Adrenal gland (tissue), 12 donors: ENCODE data around the gene IRF8. TPM values are rescaled to one million over a fixed set of nuclear protein-coding genes. Genes with fewer than 3 reads are reported as not detected.

Experiments
- DNase-seq, 7 donors: peaks; one replicate each; pipeline ENCODE4 v3.0.0-alpha.2; 2019 to 2020
- H3K27ac ChIP-seq, 5 donors: fragments of 200-600 bp; sonication (generic) in 4 of 5; 1 replicate in 3 of 5; 2 replicates in 2 of 5; pipeline versions ENCODE4 v1.5.1 to v1.8.0; 2016 to 2020; ENCODE audit warnings: mild to moderate bottlenecking in 1 of 5
- H3K27me3 ChIP-seq: fragments of 200-600 bp; 2 replicates; pipeline ENCODE4 v1.8.0; 2021
- H3K36me3 ChIP-seq, 2 donors: fragments of 200-600 bp; replicated peaks in 1 of 2; 1 replicate in 1 of 2; 2 replicates in 1 of 2; pipeline versions ENCODE4 v1.5.1 to v1.8.0; 2018 to 2022
- H3K4me1 ChIP-seq, 2 donors: fragments of 200-600 bp; replicated peaks in 1 of 2; 1 replicate in 1 of 2; 2 replicates in 1 of 2; pipeline versions ENCODE4 v1.5.1 to v1.8.0; 2018 to 2021
- H3K4me3 ChIP-seq, 4 donors: fragments of 200-600 bp; sonication (generic) in 3 of 4; one replicate each; pipeline ENCODE4 v1.5.1; 2016 to 2018
- H3K9me3 ChIP-seq, 3 donors: fragments of 200-600 bp; sonication (generic) in 1 of 3; replicated peaks in 1 of 3; 1 replicate in 2 of 3; 2 replicates in 1 of 3; pipeline versions ENCODE4 v1.5.1 to v1.8.0; 2016 to 2021
- CTCF ChIP-seq, 6 experiments: fragments of 450-650 bp in 4 of 6; fragments of 200-600 bp in 2 of 6; sonication (generic) in 1 of 6; IDR thresholded peaks; 1 replicate in 5 of 6; 2 replicates in 1 of 6; pipeline versions ENCODE4 v1.5.1 to v1.8.0; 2016 to 2021; ENCODE audit warnings: antibody characterized with exemption in 6 of 6, mild to moderate bottlenecking in 2 of 6, moderate library complexity in 1 of 6
- POLR2A ChIP-seq, 2 donors: fragments of 450-650 bp; IDR thresholded peaks; one replicate each; pipeline ENCODE4 v1.6.1; 2017; ENCODE audit warnings: antibody characterized with exemption in 2 of 2, mild to moderate bottlenecking in 2 of 2, moderate library complexity in 1 of 2
- WGBS, 4 donors: extraction: QIAGEN DNeasy Blood & Tissue Kit in 2 of 4; methylation state at CpG; one replicate each; pipeline versions ENCODE4 v1.1.5 to v1.1.7; 2013 to 2017; 5-methylcytosine and 5-hydroxymethylcytosine counted together
- intact Hi-C, 2 donors: fragments of 100-400 bp; cut with DNase I; formaldehyde crosslinking; loops; one replicate each; pipeline versions ENCODE4 v1.14.1 to v1.15.0; 2022 to 2023
- polyA plus RNA-seq, 3 donors: library from polyadenylated mRNA; stranded (reverse); fragments of 200-250 nt in 2 of 3; fragments of 350-450 nt in 1 of 3; fragmentation: Illumina TruSeq in 1 of 3; extraction: RNeasy Lipid Tissue Mini Kit (QIAGEN cat#74804) in 1 of 3; gene quantifications; one replicate each; pipeline ENCODE4 v1.2.3, GENCODE V29; 2013 to 2014
- total RNA-seq, 9 donors: library from RNA; depleted of rRNA in 4 of 9; stranded (reverse); fragments of >200 nt in 4 of 9; fragments of 120-200 nt in 1 of 9; fragmentation: NEBNext Ultra II Directional in 1 of 9; extraction: Animal tissue kit (Norgen Biotek cat#: 25700) in 1 of 9; gene quantifications; one replicate each; pipeline versions ENCODE4 v1.1.0 to v1.2.4, GENCODE V29; 2013 to 2023
- donor health status: healthy with polysubstance abuse.
- donor health status: Bipolar disorder and iron deficiency.
- donor health status: DM: yes; HTN: yes; CAD: no.
- donor health status: DM: no; HTN: no; CAD: no.
- donor health status: DM: no; HTN: no; CAD: no.
- donor health status: DM: yes; HTN: yes; CAD: no.

The IRF8 gene
- total and polyA plus RNA-seq, 12 donors, result 3.4 to 40.1 (median 16.3) TPM

GRCh38 chr16:85917959-85918358, 19.0 kb downstream of the IRF8 start:
- no peaks in the 10 kb centered on the region for H3K27me3 ChIP-seq
- H3K36me3 ChIP-seq, result peaks cover 0 to 10% of the 10 kb centered on the region in 2 donors
- H3K4me3 ChIP-seq, result no peak overlapping the region
- 70 to 92% (median 87%) methylated on average over 6 of the region's 6 CpGs for WGBS, 4 donors
- intact Hi-C loops, result no loop called here
- DNase-seq, result no peak
- TF ChIP-seq CTCF (IDR thresholded peaks at IDR 0.05), result no peak
- TF ChIP-seq POLR2A (IDR thresholded peaks at IDR 0.05), result no peak
- peaks cover 0 to 7% of the 10 kb centered on the region in 2 donors for H3K4me1 ChIP-seq
- no peaks in the 10 kb centered on the region for H3K9me3 ChIP-seq
- H3K27ac ChIP-seq, result no peak overlapping the region

DNA sequence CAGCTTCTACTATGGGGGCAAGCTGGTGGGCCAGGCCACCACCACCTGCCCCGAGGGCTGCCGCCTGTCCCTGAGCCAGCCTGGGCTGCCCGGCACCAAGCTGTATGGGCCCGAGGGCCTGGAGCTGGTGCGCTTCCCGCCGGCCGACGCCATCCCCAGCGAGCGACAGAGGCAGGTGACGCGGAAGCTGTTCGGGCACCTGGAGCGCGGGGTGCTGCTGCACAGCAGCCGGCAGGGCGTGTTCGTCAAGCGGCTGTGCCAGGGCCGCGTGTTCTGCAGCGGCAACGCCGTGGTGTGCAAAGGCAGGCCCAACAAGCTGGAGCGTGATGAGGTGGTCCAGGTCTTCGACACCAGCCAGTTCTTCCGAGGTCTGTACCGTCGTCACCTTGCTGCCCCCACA, 19.5 kb downstream of the IRF8 start:
- peaks cover 0 to 4% of the 10 kb centered on the region in 2 donors for H3K4me1 ChIP-seq
- WGBS, 4 donors, result 90 to 93% (median 91%) methylated on average over 28 to 30 of the region's 30 CpGs
- no peak overlapping the region for H3K27ac ChIP-seq
- no peaks in the 10 kb centered on the region for H3K9me3 ChIP-seq
- intact Hi-C loops, result no loop called here
- DNase-seq, result no peak
- TF ChIP-seq POLR2A (IDR thresholded peaks at IDR 0.05) (no peak), CTCF (IDR thresholded peaks at IDR 0.05) (no peak)
- H3K4me3 ChIP-seq, result no peak overlapping the region
- no peaks in the 10 kb centered on the region for H3K27me3 ChIP-seq
- H3K36me3 ChIP-seq, result peaks cover 0 to 10% of the 10 kb centered on the region in 2 donors

GRCh38 chr16:85919271-85920267, 20.6 kb downstream of the IRF8 start:
- 79 to 85% (median 83%) methylated on average over 20 to 29 of the region's 29 CpGs for WGBS, 4 donors
- Histone ChIP-seq H3K4me1 (peaks cover 0 to 4% of the 10 kb centered on the region in 2 donors), H3K4me3 (no peak overlapping the region), H3K27me3 (no peaks in the 10 kb centered on the region), H3K9me3 (no peaks in the 10 kb centered on the region), H3K36me3 (peaks cover 0 to 10% of the 10 kb centered on the region in 2 donors), H3K27ac (no peak overlapping the region)
- no peak for DNase-seq
- TF ChIP-seq CTCF (IDR thresholded peaks at IDR 0.05) (no peak), POLR2A (IDR thresholded peaks at IDR 0.05) (no peak)
- intact Hi-C loops, result no loop called here

DNA sequence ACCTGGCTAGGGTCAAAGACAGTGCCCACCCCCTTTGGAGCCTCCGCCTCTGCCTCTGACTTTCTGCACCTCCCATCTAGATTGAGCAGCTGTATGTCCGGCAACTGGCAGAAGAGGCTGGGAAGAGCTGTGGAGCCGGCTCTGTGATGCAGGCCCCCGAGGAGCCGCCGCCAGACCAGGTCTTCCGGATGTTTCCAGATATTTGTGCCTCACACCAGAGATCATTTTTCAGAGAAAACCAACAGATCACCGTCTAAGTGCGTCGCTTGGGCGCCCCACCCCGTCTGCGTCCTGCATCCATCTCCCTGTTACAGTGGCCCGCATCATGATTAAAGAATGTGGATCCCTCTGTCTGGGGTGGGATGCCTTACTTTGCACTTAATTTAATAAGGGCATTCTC, 22.1 kb downstream of the IRF8 start:
- Histone ChIP-seq H3K27me3 (no peaks in the 10 kb centered on the region), H3K9me3 (no peaks in the 10 kb centered on the region), H3K27ac (no peak overlapping the region), H3K4me3 (no peak overlapping the region), H3K4me1 (peaks cover 0 to 3% of the 10 kb centered on the region in 2 donors), H3K36me3 (peaks cover 0 to 10% of the 10 kb centered on the region in 2 donors)
- DNase-seq, result no peak
- WGBS, 4 donors, result 81 to 94% (median 92%) methylated on average over 8 to 14 of the region's 14 CpGs
- TF ChIP-seq CTCF (IDR thresholded peaks at IDR 0.05) (no peak), POLR2A (IDR thresholded peaks at IDR 0.05) (no peak)
- intact Hi-C loops, result no loop called here
